GM21367 (cell line): ENCODE results near the gene RNF31.

Experiments used
- ATAC-seq: cut with Tn5 transposase; IDR thresholded peaks from one replicate; pipeline ENCODE4 v1.9.1; 2021; ENCODE audit not compliant: unreplicated experiment

Gene RNF31

GRCh38 chr14:24181371-24182077 lies 34.2 kb downstream of the RNF31 start:
- no peak for ATAC-seq

- ATAC-seq: no peak
Observed at GRCh38 chr14:24182110-24182882, 35.0 kb downstream of the RNF31 start.

GRCh38 chr14:24183014-24183481 lies 35.8 kb downstream of the RNF31 start:
- ATAC-seq: no peak

- no peak for ATAC-seq
Observed at GRCh38 chr14:24184104-24184970, 37.0 kb downstream of the RNF31 start.

- no peak for ATAC-seq
Observed at GRCh38 chr14:24185026-24185425, 37.7 kb downstream of the RNF31 start.

- no peak for ATAC-seq
Observed at GRCh38 chr14:24185741-24186140, 38.4 kb downstream of the RNF31 start.

GRCh38 chr14:24186831-24187538 lies 39.7 kb downstream of the RNF31 start:
- no peak for ATAC-seq

- no peak for ATAC-seq
Observed at GRCh38 chr14:24187539-24187915, 40.2 kb downstream of the RNF31 start.

GRCh38 chr14:24188251-24189058 lies 41.2 kb downstream of the RNF31 start, which contains the start of gene IPO4:
IPO4 (minus strand) TSS chr14:24188816; CDS start chr14:24188787, 29 bp downstream.
- ATAC-seq: peak; percentile 84

GRCh38 chr14:24189059-24189375 lies 41.7 kb downstream of the RNF31 start:
- ATAC-seq: no peak

- ATAC-seq: no peak
Observed at GRCh38 chr14:24189460-24189859, 42.2 kb downstream of the RNF31 start.

GRCh38 chr14:24190416-24190815 lies 43.1 kb downstream of the RNF31 start:
- no peak for ATAC-seq

- no peak for ATAC-seq
Observed at GRCh38 chr14:24192933-24193332, 45.6 kb downstream of the RNF31 start.

GRCh38 chr14:24194186-24194872 lies 47.0 kb downstream of the RNF31 start:
- no peak for ATAC-seq

- no peak for ATAC-seq
Observed at GRCh38 chr14:24194873-24195185, 47.5 kb downstream of the RNF31 start.

- peak; percentile 82 for ATAC-seq
Observed at GRCh38 chr14:24195186-24196070, 48.1 kb downstream of the RNF31 start, which contains the start of gene TM9SF1. TM9SF1 (minus strand) TSS chr14:24195441; CDS start chr14:24195019, 422 bp downstream.

GRCh38 chr14:24196071-24197055 lies 49.1 kb downstream of the RNF31 start:
- ATAC-seq: no peak
